Smooth muscle cell (in vitro differentiated cells): ENCODE measurements around the gene TREH. TPM values are rescaled to one million over a fixed set of nuclear protein-coding genes. Genes with fewer than 3 reads are reported as not detected.

ENCODE experiments used
- DNase-seq: peaks from one replicate; lab custom pipeline; 2025; ENCODE audit not compliant: unreplicated experiment; lab: John Stamatoyannopoulos, UW
- H2AFZ ChIP-seq: fragments of 200-600 bp; sonication (generic); 2 replicates; pipeline ENCODE4 v1.6.0; 2016; ENCODE audit warnings: antibody characterized with exemption, low read depth, mild to moderate bottlenecking
- H3F3A ChIP-seq: fragments of 200-600 bp; sonication (generic); 2 replicates; pipeline ENCODE4 v1.6.0; 2017; ENCODE audit warnings: antibody characterized with exemption, low read depth
- H3K27ac ChIP-seq: fragments of 200-600 bp; sonication (generic); 2 replicates; pipeline ENCODE4 v1.5.1; 2016; ENCODE audit warnings: low read depth, mild to moderate bottlenecking
- H3K27me3 ChIP-seq: fragments of 200-600 bp; sonication (generic); 2 replicates; pipeline ENCODE4 v1.6.1; 2016; ENCODE audit warnings: low read depth, mild to moderate bottlenecking
- H3K36me3 ChIP-seq: fragments of 200-600 bp; sonication (generic); 2 replicates; pipeline ENCODE4 v1.5.1; 2016; ENCODE audit warnings: low read depth
- H3K4me1 ChIP-seq: fragments of 200-600 bp; sonication (generic); 2 replicates; pipeline ENCODE4 v1.5.1; 2016; ENCODE audit warnings: low read depth
- H3K4me2 ChIP-seq: fragments of 200-600 bp; sonication (generic); 2 replicates; pipeline ENCODE4 v1.6.0; 2016; ENCODE audit warnings: mild to moderate bottlenecking
- H3K4me3 ChIP-seq: fragments of 200-600 bp; sonication (generic); 2 replicates; pipeline ENCODE4 v1.5.1; 2016; ENCODE audit warnings: mild to moderate bottlenecking
- H3K79me2 ChIP-seq: fragments of 200-600 bp; sonication (generic); 2 replicates; pipeline ENCODE4 v1.6.0; 2016; ENCODE audit warnings: low read depth, mild to moderate bottlenecking
- H3K9ac ChIP-seq: fragments of 200-600 bp; sonication (generic); 2 replicates; pipeline ENCODE4 v1.6.0; 2016; ENCODE audit warnings: low read depth
- H3K9me3 ChIP-seq: fragments of 200-600 bp; sonication (generic); replicated peaks from 2 replicates; pipeline ENCODE4 v1.5.1; 2016; ENCODE audit warnings: low read depth
- H4K20me1 ChIP-seq: fragments of 200-600 bp; sonication (generic); 2 replicates; pipeline ENCODE4 v1.6.0; 2016; ENCODE audit warnings: low read depth
- WGBS: methylation state at CpG from one replicate; pipeline ENCODE4 v1.1.7; 2016; ENCODE audit warnings: low lambda C conversion rate; 5-methylcytosine and 5-hydroxymethylcytosine counted together
- polyA plus RNA-seq: library from polyadenylated mRNA; unstranded; fragments of >200 nt; fragmentation: Nextera tagmentation; extraction: Ambion mirVana; gene quantifications from 2 replicates; pipeline ENCODE4 v1.2.1, GENCODE V29; 2016
- total RNA-seq: library from RNA; depleted of rRNA; stranded (reverse); fragments of >200 nt; gene quantifications from 2 replicates; pipeline ENCODE4 v1.2.3, GENCODE V29; 2014
- TF ChIP-seq, protein P1 (sequence below): fragments of 200-600 bp; sonication (generic); IDR thresholded peaks from 2 replicates; pipeline ENCODE4 v1.5.1; 2017; ENCODE audit warnings: borderline replicate concordance, mild to moderate bottlenecking, antibody characterized with exemption; ENCODE audit not compliant: insufficient read depth, poor library complexity, severe bottlenecking

The TREH gene
- total and polyA plus RNA-seq, 2 experiments from 2014 or later = 0.49 TPM; not detected in 1

DNA sequence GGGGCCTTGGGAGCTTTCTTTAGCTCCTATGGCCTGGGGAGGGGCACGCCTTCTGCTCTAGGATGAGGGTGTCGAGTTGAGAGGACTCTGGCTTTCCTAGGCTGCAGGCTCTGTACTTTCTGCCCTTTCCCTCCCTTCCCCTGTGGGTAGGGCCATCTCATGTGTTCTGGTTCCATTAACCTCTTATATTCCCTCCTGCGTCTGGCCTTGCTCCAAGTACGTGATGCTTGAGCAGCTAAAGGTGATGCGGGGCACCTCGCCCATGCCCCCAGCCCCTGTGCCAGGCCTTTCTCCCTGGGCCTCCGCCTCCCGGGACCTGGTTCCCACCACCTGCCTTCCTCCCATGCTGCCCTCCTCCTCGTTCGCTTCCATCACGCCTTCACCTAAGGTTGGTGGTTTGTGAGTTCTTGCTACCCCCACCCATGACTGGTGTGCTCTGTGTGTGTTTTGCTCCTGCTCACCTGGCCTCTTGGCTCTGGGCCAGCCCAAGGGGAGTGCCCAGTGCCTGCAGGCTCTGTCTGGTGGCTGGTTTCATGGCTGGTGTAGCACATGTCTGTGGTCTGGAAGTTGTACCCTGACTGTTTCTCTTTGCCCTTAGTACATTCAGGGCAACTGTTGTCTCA, 37.9 kb downstream of the TREH start:
- H3K4me1 ChIP-seq = no peaks in the 10 kb centered on the region
- H3K9ac ChIP-seq = no peak overlapping the region
- peaks cover 3% of the 10 kb centered on the region for H3K79me2 ChIP-seq
- no peaks in the 10 kb centered on the region for H3K9me3 ChIP-seq
- no peak overlapping the region for H3K4me2 ChIP-seq
- TF ChIP-seq, protein P1, sequence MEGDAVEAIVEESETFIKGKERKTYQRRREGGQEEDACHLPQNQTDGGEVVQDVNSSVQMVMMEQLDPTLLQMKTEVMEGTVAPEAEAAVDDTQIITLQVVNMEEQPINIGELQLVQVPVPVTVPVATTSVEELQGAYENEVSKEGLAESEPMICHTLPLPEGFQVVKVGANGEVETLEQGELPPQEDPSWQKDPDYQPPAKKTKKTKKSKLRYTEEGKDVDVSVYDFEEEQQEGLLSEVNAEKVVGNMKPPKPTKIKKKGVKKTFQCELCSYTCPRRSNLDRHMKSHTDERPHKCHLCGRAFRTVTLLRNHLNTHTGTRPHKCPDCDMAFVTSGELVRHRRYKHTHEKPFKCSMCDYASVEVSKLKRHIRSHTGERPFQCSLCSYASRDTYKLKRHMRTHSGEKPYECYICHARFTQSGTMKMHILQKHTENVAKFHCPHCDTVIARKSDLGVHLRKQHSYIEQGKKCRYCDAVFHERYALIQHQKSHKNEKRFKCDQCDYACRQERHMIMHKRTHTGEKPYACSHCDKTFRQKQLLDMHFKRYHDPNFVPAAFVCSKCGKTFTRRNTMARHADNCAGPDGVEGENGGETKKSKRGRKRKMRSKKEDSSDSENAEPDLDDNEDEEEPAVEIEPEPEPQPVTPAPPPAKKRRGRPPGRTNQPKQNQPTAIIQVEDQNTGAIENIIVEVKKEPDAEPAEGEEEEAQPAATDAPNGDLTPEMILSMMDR = no peak
- no peaks in the 10 kb centered on the region for H3F3A ChIP-seq
- no peak overlapping the region for H2AFZ ChIP-seq
- WGBS = 92% methylated on average over 11 of the region's 11 CpGs
- H4K20me1 ChIP-seq = peaks cover 97% of the 10 kb centered on the region
- peaks cover 3% of the 10 kb centered on the region for H3K36me3 ChIP-seq
- H3K4me3 ChIP-seq = no peak overlapping the region
- DNase-seq = no peak
- no peaks in the 10 kb centered on the region for H3K27me3 ChIP-seq
- no peak overlapping the region for H3K27ac ChIP-seq

DNA sequence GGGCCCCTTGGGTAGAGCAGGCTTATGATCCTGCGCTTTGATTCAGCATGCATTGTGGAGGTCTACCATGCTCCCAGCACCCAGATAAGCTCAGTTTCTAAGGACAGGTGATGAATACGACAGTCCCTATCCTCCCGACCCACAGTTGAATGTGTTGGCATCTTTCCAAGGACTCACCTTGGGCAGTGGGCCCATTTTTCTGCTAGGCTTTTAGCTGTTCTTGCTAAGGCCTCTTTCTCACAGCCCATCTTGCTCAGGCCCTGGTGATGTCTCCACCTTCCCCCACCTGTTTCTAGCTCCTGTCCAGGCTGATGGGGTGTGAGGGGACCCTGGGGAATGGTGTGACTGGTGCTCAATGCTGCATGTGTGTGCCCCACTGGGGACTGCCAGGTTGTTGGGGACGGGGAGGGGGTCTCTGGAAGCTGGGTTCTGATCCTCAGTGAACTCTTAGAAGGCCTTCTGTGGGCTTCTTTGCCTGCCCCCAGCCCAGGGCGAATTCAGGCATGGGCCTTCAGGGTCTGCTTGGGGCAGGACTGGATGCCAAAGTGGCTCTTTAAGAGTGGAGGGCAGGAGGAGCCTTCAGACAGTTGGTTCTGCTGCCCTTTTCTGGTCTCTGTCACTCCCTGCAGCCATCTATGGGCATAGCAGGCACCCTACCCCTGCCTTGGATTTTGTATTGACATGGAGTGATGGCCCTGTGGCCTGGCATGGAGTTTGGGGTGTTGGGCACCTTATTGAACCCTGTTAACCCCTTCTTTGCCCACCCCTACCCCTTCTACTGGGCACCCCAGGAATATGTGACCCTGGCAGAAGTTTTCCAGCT, 38.9 kb downstream of the TREH start:
- H3K4me1 ChIP-seq = peaks cover 3% of the 10 kb centered on the region
- no peaks in the 10 kb centered on the region for H3F3A ChIP-seq
- H3K4me3 ChIP-seq = no peak overlapping the region
- H4K20me1 ChIP-seq = peaks cover 98% of the 10 kb centered on the region
- H2AFZ ChIP-seq = no peak overlapping the region
- no peak overlapping the region for H3K4me2 ChIP-seq
- no peak for DNase-seq
- TF ChIP-seq, protein P1 = no peak
- peaks cover 3% of the 10 kb centered on the region for H3K79me2 ChIP-seq
- H3K9me3 ChIP-seq = no peaks in the 10 kb centered on the region
- H3K36me3 ChIP-seq = no peaks in the 10 kb centered on the region
- H3K9ac ChIP-seq = no peak overlapping the region
- H3K27ac ChIP-seq = no peak overlapping the region
- 93% methylated on average over 5 of the region's 5 CpGs for WGBS
- H3K27me3 ChIP-seq = no peaks in the 10 kb centered on the region

DNA sequence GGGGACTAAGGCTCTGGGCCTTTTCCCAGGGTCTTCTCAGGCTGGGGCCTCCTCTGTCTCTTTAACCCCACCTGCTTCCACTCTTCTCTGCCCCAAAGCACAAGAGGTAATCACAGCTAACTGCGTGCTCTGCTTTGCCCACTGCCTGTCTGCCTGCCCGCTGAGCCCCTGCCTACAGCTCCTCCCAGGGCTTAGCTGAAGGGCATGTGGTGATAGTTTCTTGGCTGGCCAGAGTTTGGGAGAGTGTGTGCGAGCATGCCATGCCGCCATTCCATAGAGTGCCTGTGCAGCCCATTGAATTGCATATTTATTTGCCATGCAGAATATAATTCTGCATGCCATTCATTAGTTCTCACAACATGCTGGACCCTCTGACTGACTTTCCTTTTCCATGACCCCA, 39.6 kb downstream of the TREH start:
- no peak overlapping the region for H2AFZ ChIP-seq
- no peaks in the 10 kb centered on the region for H3F3A ChIP-seq
- H3K4me3 ChIP-seq = no peak overlapping the region
- no peak for DNase-seq
- H3K4me1 ChIP-seq = peaks cover 9% of the 10 kb centered on the region
- TF ChIP-seq, protein P1 = no peak
- peaks cover 98% of the 10 kb centered on the region for H4K20me1 ChIP-seq
- no peak overlapping the region for H3K4me2 ChIP-seq
- no peak overlapping the region for H3K27ac ChIP-seq
- no peaks in the 10 kb centered on the region for H3K27me3 ChIP-seq
- H3K9me3 ChIP-seq = no peaks in the 10 kb centered on the region
- H3K79me2 ChIP-seq = peaks cover 3% of the 10 kb centered on the region
- H3K36me3 ChIP-seq = no peaks in the 10 kb centered on the region
- no peak overlapping the region for H3K9ac ChIP-seq
- 95% methylated on average over 4 of the region's 4 CpGs for WGBS
